GM08714 (cell line): ENCODE data around the gene MED15.
"Not testable (repeated sequence)": the region's sequence is repeated elsewhere in the genome, so short reads cannot be mapped to it uniquely, and the experiment has no call there.

Experiments
- H3K4me3 ChIP-seq: fragments of 200-500 bp; sonication (Bioruptor generic); 2 replicates; pipeline ENCODE4 v1.5.1; 2014; ENCODE audit warnings: mild to moderate bottlenecking, low read length, inconsistent platforms
- ZNF274 ChIP-seq: IDR thresholded peaks from 2 replicates; pipeline ENCODE4 v1.6.1; 2012; ENCODE audit warnings: mild to moderate bottlenecking, low read depth, low read length

Gene MED15

GRCh38 chr22:20616451-20617043, 109.1 kb downstream of the MED15 start:
- no peak for TF ChIP-seq ZNF274
- H3K4me3 ChIP-seq = no peak overlapping the region

DNA sequence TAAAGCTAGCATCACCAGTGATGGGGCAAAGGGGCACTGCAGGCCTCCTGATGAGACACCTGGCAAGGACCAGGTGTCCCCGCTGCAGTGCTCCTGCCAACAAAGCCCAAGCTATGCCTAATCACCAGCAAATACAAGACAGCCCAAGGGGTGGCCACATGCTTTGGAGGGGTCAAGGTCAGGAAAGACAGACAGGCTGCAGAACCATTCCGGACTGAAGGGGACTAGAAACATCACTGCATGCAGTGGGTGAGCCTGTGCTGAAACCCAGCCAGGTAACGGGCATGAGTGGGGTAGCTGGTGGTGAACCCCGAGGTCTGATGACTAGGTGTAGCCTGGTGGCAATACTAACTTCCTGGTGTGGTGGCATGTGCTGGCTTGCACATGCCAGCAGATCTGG, 111.1 kb downstream of the MED15 start:
- no peak overlapping the region for H3K4me3 ChIP-seq
- no peak for TF ChIP-seq ZNF274

DNA sequence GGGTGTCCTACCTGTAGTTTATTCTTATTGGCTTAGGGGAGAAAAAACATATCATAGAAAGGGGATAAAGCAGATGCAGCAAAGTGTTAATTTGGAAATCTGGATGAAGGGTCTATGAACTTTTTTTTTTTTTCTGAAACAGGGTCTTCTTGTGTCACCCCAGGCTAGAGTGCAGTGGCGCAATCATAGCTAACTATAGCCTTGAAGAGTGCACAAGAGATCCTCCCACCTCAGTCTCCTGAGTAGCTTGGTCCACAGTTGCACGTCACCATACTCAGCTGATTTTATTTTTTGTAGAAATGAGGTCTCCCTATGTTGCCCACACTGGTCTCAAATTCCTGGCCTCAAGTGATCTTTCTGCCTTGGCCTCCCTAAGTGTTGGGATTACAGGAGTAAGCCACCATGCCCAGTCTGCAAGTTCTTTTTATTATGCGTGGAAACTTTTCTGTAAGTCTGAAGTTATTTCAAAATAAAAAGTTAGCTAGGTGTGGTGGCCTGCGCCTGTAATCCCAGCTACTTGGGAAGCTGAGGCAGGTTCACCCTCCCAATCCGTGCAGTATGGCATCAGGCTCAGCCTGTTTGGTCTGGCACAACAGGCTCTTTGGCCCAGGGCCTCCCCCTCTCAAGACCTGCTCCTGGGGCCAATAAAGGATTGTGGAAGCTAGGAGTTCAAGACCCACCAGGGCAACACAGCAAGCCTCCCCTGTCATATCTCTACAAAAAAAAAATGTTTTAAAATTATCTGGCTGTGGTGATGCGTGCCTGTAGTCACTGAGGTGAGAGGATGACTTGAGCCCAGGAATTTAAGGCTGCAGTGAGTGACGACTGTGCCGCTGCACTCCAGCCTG, 111.9 kb downstream of the MED15 start:
- no peak overlapping the region for H3K4me3 ChIP-seq
- no peak for TF ChIP-seq ZNF274

GRCh38 chr22:20619893-20620194, 112.4 kb downstream of the MED15 start:
- not testable (repeated sequence) for H3K4me3 ChIP-seq

GRCh38 chr22:20621162-20621561, 113.8 kb downstream of the MED15 start:
- TF ChIP-seq ZNF274 = no peak
- no peak overlapping the region for H3K4me3 ChIP-seq

GRCh38 chr22:20622650-20623339, 115.4 kb downstream of the MED15 start:
- H3K4me3 ChIP-seq = no peak overlapping the region
- no peak for TF ChIP-seq ZNF274

GRCh38 chr22:20624161-20624616, 116.8 kb downstream of the MED15 start:
- no peak overlapping the region for H3K4me3 ChIP-seq
- TF ChIP-seq ZNF274 = no peak

GRCh38 chr22:20625270-20625669, 117.9 kb downstream of the MED15 start:
- no peak for TF ChIP-seq ZNF274
- no peak overlapping the region for H3K4me3 ChIP-seq

DNA sequence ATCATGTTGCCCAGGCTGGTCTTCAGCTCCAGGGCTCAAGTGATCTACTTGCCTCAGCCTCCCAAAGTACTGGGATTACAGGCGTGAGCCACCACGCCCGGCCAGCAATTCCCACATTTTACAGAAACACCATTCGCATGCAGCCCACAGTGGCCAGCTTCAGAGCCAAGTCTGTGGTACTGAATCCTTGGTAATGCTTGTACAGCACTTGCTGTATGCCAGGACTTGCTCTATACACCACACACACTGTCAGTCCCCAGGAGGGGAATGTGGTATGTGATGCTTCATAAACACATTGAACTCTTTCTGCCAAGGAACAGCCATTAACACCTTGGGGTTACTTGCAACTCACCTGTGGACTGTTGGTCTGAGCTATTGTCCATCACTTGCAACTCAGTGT, 119.4 kb downstream of the MED15 start:
- no peak overlapping the region for H3K4me3 ChIP-seq
- TF ChIP-seq ZNF274 = no peak

GRCh38 chr22:20627432-20627831, 120.0 kb downstream of the MED15 start:
- TF ChIP-seq ZNF274 = no peak
- no peak overlapping the region for H3K4me3 ChIP-seq

DNA sequence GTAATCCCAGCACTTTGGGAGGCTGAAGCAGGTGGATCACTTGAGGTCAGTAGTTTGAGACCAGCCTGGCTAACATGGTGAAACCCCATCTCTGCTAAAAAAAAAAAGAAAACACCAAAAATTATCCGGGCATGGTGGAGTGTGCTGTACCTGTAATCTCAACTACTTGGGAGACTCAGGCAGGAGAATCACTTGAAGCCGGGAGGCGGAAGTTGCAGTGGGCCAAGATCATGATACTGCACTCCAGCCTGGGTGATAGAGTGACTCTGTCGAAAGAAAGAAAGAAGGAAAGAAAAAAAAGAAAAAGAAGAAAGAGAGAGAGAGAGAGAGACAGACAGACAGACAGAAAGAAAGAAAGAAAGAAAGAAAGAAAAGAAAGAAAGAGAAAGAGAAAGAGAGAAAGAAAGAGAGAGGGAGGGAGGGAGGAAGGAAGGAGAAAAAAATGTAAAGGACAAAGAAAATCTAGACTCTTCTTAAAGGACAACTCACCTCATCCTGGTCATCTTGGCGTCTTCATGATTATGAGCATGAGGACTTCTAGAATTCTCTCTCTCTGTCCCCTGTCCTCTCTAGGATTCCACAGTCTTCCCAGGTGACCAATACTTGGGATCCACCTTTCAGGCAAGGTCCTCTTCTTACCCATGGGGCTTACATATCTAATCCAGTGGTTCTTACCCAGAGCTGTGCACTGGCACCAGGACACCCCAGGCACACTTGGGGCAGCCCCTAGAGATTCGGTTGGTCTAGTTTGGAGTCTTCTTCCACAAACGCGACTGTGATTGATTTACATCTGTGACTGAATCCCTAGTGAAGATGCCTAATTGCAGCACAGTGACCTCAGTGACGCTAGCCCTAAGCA, 120.9 kb downstream of the MED15 start:
- no peak for TF ChIP-seq ZNF274
- no peak overlapping the region for H3K4me3 ChIP-seq

DNA sequence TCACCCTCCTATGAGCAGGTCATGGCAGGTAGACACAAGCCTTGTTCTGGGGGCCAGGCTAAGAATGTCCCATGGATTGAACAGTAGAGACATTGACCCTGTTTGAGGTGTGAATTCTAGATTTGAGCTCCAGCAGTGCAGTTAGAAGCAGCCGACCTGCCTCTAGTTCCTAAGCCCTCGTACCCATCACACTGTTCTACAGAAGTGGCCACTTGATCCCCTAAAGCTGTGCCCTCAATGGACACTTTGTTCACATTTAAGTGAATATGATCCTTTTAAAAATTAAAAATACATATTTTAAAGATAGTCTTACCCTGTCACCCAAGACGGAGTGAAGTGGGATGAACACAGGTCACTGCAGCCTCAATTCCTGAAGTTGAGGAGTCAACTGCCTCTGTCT, 122.0 kb downstream of the MED15 start:
- no peak for TF ChIP-seq ZNF274
- H3K4me3 ChIP-seq = no peak overlapping the region

GRCh38 chr22:20630873-20631617, 123.6 kb downstream of the MED15 start:
- H3K4me3 ChIP-seq = no peak overlapping the region
- TF ChIP-seq ZNF274 = no peak

DNA sequence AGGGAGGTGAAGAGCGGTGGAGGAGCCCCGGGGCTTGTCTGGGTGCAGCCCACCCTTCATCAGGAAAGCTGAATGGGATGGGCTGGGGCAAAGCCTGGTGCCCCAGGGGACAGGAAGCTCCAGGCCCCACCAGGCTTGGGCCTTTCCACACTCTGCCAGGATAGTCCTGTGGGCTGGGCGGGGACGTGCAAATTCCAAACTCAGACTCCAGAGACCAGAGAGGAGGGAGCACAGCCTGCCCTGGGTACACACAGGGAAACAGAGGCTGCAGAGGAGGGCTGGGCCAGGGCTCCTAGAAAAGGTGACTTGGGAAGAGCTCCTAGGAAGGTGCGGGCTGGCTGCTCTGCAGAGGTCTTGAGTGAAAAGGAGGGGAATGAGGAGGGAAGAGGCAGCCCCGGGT, 124.7 kb downstream of the MED15 start:
- no peak overlapping the region for H3K4me3 ChIP-seq
- no peak for TF ChIP-seq ZNF274
